HG02885 (cell line): ENCODE data around the gene TASP1.
"Not testable (repeated sequence)": the region's sequence is repeated elsewhere in the genome, so short reads cannot be mapped to it uniquely, and the experiment has no call there.

Experiments used
- ATAC-seq: cut with Tn5 transposase; IDR thresholded peaks from one replicate; pipeline ENCODE4 v1.9.1; 2021; ENCODE audit warnings: mild to moderate bottlenecking; ENCODE audit not compliant: unreplicated experiment, poor library complexity

The TASP1 gene

DNA sequence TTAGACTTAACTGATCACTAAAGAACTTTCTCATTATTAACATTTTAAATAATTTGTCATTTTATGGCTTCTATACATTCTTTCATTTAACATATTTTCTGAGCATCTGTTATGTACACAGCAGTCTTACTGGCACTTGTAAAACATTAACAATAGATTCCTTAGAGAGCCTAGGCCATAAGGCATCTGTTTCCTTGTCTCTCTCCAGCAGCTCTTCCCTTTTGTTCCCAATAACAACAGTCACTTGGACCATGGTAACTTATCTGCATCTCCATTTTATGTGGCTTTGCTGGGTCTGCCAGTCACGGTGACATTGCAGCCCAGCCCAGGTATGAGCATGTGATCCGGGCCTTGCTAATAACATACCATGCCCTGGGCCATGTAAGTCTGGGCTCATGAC is 11.7 kb upstream of the TASP1 start:
- no peak for ATAC-seq

DNA sequence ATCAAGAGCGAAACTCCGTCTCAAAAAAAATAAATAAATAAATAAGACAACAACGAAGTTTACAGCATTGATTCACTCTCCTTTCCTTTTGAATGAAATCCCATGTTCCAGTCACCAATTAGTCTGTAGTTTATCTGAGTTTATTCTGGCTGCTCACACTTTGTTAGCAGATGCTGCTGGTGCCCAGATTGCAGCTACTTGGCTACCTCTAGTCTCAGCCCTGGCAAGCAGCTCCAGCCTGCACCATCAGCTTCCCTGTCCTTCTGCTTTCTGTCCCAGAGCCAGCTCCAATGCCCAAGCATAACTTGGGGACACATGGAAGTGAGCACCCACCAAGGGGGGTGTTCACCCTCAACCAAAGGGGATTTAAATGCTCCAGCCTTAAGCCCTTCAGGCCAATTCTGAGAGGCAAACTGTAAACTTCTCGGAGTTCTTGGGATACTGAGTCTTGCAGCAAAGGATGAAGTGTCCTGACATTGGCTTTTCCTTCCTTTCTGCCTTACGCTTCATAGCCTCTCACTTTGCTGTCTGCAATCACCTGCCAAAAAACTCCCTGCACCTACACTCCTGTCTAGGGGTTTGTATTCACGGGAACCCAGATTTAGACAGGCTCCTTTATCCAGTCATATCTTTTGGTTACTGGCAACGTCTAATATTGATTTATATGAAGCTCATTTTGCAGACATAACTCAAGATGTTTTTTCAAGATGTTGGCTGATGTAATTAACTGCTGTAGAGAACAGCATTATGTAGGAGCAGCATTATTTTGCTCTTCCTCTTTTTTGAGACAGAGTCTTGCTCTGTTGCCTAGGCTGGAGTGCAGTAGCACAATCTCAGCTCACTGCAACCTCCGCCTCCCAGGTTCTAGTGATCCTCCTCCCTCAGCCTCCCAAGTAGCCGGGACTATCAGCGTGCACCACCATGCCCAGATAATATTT is 9.8 kb upstream of the TASP1 start:
- ATAC-seq: no peak

DNA sequence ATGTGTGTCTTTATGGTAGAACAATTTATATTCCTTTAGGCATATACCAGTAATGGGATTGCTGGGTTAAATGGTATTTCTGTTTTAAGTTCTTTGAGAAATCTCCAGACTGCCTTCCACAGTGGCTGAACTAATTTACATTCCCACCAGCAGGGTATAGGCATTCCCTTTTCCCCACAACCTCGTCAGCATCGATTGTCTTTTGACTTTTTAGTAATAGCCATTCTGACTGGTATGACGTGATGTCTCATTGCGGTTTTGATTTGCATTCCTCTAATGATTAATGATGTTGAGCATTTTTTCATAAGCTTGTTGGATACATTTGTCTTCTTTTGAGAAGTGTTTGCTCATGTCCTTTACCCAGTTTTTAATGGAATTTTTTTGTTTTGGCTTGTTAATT is 5.3 kb upstream of the TASP1 start:
- no peak for ATAC-seq

DNA sequence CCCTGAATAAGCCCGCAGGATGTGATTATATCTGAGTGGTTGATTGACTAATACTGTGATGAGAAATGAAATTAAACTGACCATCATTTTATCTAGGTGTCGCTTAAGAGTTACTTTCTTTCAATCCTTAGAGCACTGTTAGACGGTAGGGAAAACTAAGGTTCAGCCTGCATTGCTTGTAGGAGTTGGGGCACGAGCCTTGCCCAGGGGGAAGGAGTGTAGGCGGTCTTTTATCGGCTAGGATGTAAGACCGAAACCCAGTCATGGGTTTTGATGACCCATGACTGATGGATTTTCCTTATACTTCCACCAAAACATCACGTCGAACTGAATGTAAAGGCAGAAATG is 392 bp upstream of the TASP1 start:
- ATAC-seq: no peak

DNA sequence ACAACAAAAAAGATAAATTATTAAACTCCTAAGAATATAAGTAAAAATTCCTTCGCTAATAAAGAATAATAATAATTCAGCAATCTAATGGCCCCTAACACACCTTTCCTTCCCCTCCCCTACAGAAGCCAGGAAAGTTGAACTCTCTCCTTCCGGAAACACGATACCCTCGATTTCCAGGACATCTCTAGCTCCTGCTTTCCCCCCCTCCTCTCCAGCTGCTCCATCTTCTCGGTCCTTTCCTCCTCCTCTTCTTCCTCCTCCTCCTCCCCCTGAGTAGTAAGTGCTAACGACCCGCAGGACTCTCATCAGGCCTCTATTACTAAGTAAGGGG is 603 bp downstream of the TASP1 start:
- no peak for ATAC-seq

DNA sequence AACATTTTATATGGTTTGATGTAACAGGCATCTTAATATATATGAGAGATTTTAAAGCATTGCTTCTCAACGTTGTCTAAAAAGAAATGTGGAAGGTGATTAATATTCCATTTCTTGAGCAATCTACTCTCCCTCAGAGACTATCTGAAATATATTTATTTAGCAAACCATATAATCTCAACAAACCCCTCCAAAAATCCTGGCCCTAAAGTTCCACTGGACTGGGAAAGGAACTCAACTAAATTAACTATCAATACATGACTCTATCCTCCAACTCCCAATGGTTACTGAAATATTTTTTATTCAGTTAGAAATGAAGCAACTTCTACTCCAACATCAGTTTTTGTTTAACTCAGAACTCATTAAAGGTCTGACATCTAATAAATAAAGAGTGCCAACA is 6.3 kb downstream of the TASP1 start:
- ATAC-seq: no peak

DNA sequence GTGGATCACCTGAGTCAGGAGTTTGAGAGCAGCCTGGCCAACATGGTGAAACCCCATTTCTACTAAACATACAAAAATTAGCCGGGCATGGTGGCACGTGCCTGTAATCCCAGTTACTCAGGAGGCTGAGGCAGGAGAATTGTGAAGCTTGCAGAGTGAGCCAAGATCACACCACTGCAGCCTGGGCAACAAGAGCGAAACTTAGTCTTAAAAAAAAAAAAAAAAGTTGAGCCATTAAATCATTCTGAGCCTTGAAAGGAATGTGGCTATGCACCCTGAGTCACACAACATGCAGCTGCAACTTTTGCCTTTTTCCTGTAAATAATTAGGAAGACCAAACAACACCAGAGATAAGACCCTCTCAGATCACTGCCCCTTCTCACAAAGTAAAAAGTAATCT is 11.2 kb downstream of the TASP1 start:
- ATAC-seq: not testable (repeated sequence)

DNA sequence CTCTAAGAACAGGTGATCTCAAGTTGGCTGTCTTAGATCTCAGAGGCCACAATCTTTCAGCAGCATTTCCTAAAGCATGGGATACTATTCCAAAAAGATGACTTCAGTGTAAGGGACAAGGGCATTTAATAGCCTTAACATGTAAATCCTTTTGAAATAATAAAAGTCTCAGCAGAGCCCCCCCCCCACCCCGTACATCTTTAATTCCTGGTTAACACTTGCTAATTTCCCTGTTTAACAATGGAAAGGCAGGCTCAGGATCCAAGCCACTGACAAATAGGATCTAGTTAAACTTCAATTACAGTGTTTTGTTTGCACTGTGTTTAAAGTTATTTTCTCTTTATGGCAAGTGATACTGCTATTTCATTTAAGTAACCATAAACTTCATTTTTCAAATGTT is 12.0 kb downstream of the TASP1 start:
- ATAC-seq: no peak

DNA sequence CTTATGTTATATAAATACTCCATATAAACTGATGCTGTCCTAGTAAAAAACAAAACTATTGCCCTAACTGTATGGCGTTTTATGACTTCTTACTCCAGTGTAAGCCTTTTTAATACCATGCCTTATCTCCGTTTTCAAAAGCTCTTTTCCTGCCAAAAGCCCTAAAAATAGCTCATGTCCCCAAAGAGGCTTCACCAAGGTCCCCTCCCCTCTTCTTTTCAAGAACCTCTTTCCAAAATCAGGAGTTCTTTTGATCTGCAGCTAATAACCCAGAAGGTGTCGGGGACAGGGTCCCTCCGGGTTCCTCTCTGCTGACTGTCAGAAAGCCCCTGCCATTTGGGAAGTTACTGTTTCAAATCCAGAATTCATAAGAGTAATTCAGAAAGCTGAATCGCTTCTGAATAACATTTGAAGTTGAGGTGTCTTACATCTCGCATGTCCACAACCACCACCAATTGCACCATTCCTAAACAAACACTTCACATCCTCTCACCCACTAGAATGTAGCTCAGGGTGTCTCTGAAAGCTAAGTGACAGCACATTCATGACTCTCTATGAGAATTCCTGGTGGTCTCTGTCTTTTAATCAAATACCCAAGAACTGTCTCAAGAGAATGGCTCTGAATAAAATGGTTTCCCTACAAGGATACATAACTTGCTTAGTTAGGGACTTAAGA is 13.3 kb downstream of the TASP1 start:
- ATAC-seq: no peak

DNA sequence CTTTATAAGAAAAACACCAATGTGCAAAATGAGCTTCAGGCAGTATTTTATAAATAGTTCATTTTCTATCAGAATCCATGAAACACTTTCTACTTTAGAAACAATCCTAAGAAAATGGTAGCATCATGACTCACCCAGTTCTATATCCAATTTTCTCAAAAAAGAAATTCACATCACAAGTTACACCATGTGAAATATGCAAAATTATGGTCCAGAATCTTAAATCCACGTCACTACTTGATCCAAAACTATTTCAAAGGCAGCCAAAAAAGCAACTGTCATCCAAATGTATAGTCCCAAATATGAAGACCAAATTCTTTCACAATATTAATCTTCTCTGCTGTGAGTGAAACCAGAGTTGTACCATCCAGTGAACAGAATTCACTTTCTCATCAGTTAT is 19.3 kb downstream of the TASP1 start:
- ATAC-seq: not testable (repeated sequence)

DNA sequence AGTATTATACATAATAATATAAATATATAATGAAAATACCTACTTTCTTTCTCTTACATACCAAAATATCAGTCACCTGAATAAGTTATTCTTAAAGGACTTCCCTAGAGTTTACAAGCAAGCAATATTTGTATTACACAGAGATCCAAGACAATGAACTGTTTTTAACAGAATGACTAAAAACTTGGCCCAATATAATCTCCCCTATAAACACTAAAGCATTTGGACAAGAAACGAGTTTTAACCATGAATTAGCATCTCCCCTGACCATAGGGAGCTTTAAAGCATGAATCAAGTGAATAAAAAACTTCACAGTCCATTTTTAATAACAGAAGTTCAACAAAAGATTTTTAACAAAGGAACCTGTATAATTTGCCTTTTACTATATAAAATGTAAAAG is 20.3 kb downstream of the TASP1 start:
- not testable (repeated sequence) for ATAC-seq

DNA sequence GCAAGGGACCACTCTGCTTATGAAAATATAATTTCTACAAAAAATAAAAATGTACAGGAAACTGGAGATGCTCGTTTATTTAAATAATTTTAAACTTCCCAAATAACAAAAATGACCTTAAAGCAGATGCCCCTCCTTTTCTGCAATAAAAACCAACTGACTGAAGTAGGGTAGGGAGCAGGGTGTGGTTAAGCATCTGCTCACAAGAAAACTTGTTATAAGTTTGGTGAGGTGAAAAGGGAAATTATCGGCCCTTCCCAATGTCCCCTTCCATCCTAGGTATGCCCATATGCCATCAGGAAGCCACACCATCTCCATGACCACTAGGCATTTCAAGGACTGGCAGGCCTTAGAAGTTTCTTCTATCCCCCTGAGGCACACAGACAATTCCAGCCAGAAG is 21.1 kb downstream of the TASP1 start:
- not testable (repeated sequence) for ATAC-seq

DNA sequence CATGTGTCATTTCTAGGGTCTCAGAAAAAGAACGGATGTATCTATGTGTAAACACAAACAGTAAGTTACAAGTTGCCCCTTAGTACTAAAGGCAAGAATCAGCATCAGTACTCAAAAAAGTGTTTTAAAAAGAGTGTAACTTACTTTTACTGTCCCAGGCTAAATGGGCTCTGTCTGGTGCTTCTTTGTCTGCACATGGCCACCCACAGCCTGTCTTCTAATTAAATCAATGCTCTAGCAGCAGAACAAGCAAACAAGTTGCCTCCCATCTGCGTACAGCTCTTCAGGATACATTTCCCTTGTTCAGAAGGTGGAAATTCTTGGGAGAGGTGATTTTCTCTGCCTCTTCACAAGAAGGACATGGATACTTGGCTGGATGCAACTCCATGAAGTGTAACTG is 22.0 kb downstream of the TASP1 start:
- not testable (repeated sequence) for ATAC-seq

DNA sequence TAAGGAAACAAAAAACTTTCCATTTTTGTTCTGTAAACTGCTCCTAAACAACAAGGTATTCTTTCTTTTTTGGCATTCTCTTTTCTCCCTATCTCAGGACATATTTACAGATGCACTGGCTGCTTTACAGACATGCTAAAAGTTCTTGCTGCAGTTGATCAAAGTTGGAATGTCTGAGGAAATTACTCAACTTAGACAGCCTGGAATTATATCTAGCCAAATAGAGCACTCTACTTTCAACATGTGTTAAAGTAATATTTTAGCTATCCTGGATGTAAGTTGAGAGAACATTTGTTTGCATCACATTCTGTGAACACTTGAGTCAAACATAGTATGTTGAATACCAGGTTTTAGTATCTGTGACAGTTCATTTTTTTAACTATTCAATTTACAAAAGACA is 24.8 kb downstream of the TASP1 start:
- ATAC-seq: no peak

DNA sequence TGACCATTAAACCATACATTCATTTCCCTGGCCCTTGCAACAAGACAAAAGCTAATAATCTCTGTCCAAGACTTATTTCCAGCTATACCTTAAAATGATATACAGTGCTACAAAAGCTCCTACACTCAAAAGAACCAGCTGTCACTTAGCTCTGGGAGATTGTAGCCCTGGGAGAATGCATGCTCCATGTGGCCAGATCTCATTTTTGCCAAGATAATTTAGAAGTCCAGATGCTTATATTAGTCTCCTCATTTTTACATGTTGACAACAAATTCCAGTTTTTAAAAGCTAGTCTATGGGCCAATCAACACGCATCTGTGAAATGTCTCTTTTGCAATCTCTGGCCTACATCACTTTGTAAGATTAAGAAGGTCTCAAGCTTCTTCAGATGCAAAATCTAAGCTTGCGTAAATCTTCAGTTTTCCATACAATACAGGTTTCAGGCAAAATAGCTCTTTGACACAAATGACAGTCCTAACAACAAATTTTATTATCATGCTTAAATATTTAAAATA is 27.1 kb downstream of the TASP1 start:
- ATAC-seq: no peak

DNA sequence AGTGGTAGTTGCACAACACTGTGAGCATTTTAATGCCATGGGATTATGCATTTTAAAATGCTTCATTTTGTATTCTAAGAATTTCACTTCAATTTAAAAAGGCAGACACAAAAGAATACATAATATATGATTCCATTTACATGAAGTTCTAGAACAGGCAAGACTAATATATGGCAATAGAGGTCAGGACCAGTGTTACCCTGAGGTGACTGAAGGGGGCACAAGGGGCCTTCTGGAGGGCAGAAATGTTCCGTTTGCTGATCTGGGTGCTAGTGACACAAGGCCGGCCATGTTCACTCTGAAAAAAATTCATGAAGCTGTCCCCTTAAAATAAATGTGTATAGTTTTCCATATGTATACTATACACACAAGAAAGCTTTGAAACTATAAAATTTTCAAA is 28.5 kb downstream of the TASP1 start:
- ATAC-seq: no peak

DNA sequence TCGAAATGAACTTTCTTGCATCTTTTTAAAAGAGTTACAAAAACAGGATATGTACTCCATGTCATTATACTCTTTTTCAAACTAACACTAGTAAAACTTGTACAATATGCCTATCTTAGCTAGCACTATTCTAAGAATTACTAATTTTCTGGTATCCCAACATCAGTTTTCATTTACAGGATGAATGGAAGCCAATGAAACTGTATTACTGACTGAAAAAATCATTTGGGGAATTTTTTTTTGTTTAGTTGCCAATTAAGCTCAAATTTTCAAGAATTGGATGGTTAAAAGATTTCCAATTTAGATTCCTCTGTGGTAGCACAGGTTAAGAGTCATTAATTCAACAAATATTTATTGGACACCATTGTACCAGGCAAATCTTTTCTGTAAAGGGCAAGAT is 30.7 kb downstream of the TASP1 start:
- ATAC-seq: no peak

DNA sequence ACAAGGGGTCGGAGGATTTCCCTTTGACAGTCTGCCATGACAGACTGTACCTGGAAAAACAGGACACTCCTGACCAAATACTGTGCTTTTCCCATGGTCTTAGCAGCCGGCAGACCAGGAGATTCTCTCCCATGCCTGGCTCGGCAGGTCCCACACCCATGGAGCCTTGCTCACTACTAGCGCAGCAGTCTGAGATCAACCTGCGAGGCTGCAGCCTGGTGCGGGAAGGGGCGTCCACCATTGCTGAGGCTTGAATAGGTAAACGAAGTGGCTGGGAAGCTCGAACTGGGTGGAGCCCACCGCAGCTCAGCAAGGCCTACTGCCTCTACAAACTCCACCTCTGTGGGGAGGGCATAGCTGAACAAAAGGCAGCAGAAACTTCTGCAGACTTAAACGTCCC is 45.3 kb downstream of the TASP1 start:
- ATAC-seq: not testable (repeated sequence)

DNA sequence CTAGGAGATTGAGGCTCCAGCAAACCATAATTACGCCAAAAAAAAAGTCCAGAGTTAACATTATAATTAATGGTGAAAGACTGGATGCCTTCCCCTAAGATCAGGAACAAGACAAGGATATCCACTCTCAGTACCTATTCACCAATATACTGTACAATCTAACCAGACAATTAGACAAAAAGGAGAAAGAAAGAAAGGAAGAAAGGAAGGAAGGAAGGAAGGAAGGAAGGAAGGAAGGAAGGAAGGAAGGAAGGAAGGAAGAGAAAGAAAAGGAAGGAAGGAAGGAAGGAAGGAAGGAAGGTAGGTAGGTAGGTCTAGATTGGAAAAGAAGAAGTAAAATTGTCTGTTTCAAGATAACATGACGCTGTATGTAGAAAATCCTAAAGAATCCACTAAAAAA is 50.7 kb downstream of the TASP1 start:
- no peak for ATAC-seq

DNA sequence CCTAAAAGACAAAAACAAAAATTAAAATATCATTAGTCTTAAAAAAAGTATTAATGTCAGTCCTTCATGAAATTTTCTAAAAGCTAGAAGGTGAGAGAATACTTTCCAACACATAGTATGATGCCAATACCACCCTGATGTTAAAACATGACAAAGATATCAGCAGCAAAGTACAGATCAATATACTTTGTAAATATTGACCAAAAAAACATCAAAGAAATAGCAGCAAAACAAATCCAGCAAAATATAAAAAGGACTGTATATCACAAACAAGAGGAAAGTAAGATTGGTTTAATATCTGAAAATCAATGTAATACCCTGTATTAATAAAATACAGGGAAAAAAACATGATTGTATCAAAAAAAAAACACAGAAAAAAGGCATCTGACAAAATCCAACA is 51.4 kb downstream of the TASP1 start:
- no peak for ATAC-seq

DNA sequence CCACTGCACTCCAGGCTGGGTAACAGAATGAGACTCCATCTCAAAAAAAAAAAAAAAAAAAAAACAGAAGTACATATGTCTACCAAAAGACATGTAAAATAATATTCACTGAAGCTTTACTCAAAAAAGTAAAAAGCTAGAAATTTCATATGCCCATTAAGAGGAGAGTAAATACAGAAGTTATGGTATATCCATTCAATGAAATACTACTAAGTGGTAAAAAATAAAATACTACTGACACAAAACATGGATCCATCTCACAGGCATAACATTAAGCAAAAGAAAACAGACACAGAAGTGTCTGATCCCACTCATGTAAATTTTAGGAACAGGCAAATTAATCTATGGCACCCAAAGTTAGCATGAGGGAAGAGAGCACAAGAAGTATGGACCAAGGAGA is 52.6 kb downstream of the TASP1 start:
- no peak for ATAC-seq

DNA sequence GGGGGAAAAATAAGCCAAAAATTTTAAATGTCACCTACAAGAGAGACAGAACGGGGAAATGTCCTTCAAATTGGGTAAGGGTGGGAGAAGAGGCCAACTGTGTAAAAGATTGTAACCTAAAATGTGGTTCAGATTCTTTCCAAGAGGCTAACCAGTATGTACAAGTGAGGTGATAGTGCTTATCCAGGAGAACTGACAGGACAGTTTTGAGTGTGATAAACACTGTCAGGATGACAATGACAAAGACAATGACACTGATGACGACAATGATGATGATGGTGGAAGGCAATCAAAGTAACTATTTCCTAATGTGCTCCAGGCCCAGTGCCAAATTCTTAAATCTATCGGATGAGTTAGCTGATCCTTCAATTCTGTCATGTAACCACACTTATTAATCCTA is 57.3 kb downstream of the TASP1 start:
- ATAC-seq: no peak
